ENCODE measurements around the gene DDX46. TPM values are rescaled to one million over a fixed set of nuclear protein-coding genes. Genes with fewer than 3 reads are reported as not detected.
"Not testable (repeated sequence)": the region's sequence is repeated elsewhere in the genome, so short reads cannot be mapped to it uniquely, and the experiment has no call there.

DDX46 gene
- total RNA-seq, 2 donors from 2014 or later: 78.7 to 79.4 TPM

GRCh38 chr5:134845852-134846640, 87.5 kb downstream of the DDX46 start, which contains the start of gene C5orf24:
Gene C5orf24 (plus strand): TSS chr5:134845968. CDS start chr5:134854901, 8,933 bp downstream.
- TF ChIP-seq CTCF (conservative IDR thresholded peaks at IDR 0.05): no peak
- H3K36me3 Mint-ChIP-seq (ENCODE audit: low read depth): peaks cover 21% of the 10 kb centered on the region
- peak within 1 kb of the TSS; percentile 88 for H3K4me3 Mint-ChIP-seq
- 0% methylated on average over 21 to 84 of the region's 84 CpGs for WGBS, 2 experiments (ENCODE audit: insufficient coverage in 1 of 2, insufficient read length in 1 of 2)
- Histone ChIP-seq H3K4me1 (ENCODE audit: control insufficient read depth, insufficient read depth, low read length) (no peaks in the 10 kb centered on the region), H3K4me3 (ENCODE audit: low read length) (peak within 1 kb of the TSS; percentile 84), H3K9me3 (ENCODE audit: control insufficient read depth, low read length) (peaks cover under 1% of the 10 kb centered on the region), H3K9ac (ENCODE audit: extremely low read depth, low read length, poor library complexity, severe bottlenecking) (peak within 1 kb of the TSS; percentile 90), H3K36me3 (ENCODE audit: control insufficient read depth, insufficient read depth, low read length) (peaks cover 30% of the 10 kb centered on the region), H3K27ac (ENCODE audit: low read depth, low read length) (peak within 1 kb of the TSS; percentile 95), H3K27me3 (ENCODE audit: control insufficient read depth, insufficient read depth, low read length, poor library complexity, severe bottlenecking) (no peaks in the 10 kb centered on the region)
- peak; percentile 91 for DNase-seq
- H3K4me1 Mint-ChIP-seq: peaks cover 9% of the 10 kb centered on the region
- peak within 1 kb of the TSS; percentile 93 for H3K27ac Mint-ChIP-seq
- H3K9me3 Mint-ChIP-seq: no peaks in the 10 kb centered on the region
- H3K27me3 Mint-ChIP-seq (ENCODE audit: insufficient read depth): no peaks in the 10 kb centered on the region

GRCh38 chr5:134846641-134846960, 88.0 kb downstream of the DDX46 start:
- H3K9me3 Mint-ChIP-seq: no peaks in the 10 kb centered on the region
- Histone ChIP-seq H3K4me1 (ENCODE audit: control insufficient read depth, insufficient read depth, low read length) (no peaks in the 10 kb centered on the region), H3K27ac (ENCODE audit: low read depth, low read length) (peak overlapping the region; percentile 95), H3K36me3 (ENCODE audit: control insufficient read depth, insufficient read depth, low read length) (peaks cover 31% of the 10 kb centered on the region), H3K4me3 (ENCODE audit: low read length) (peak overlapping the region; percentile 84), H3K27me3 (ENCODE audit: control insufficient read depth, insufficient read depth, low read length, poor library complexity, severe bottlenecking) (no peaks in the 10 kb centered on the region), H3K9me3 (ENCODE audit: control insufficient read depth, low read length) (no peaks in the 10 kb centered on the region), H3K9ac (ENCODE audit: extremely low read depth, low read length, poor library complexity, severe bottlenecking) (peak overlapping the region; percentile 90)
- H3K27ac Mint-ChIP-seq: peak overlapping the region; percentile 81
- H3K27me3 Mint-ChIP-seq (ENCODE audit: insufficient read depth): no peaks in the 10 kb centered on the region
- no peak for TF ChIP-seq CTCF (conservative IDR thresholded peaks at IDR 0.05)
- no peak for DNase-seq
- peaks cover 9% of the 10 kb centered on the region for H3K4me1 Mint-ChIP-seq
- H3K4me3 Mint-ChIP-seq: peak overlapping the region; percentile 88
- peaks cover 25% of the 10 kb centered on the region for H3K36me3 Mint-ChIP-seq (ENCODE audit: low read depth)
- 3 to 7% methylated on average over 6 to 11 of the region's 11 CpGs for WGBS, 2 experiments (ENCODE audit: insufficient coverage in 1 of 2, insufficient read length in 1 of 2)

DNA sequence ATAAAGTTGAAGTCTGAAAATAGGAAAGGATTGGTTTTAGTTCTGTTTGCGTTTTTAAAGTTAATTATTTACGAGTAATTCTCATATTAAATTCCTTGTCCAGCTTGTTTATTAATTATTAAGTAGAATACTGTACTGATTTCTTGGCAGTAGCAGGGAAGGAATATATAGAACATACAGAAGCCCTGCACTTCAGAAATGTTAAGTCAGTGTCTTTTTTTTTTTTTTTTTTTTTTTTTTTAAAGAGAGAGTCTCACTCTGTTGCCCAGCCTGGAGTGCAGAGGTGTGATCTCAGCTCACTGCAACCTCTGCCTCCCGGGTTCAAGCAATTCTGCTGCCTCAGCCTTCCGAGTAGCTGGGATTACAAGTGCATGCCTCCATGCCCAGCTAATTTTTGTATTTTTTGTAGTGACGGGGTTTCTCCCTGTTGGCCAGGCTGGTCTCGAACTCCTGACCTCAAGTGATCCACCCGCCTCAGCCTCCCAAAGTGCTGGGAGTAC, 90.9 kb downstream of the DDX46 start:
- H3K27me3 ChIP-seq (ENCODE audit: control insufficient read depth, insufficient read depth, low read length, poor library complexity, severe bottlenecking); H3K9me3 ChIP-seq (ENCODE audit: control insufficient read depth, low read length); H3K4me1 ChIP-seq (ENCODE audit: control insufficient read depth, insufficient read depth, low read length); H3K9ac ChIP-seq (ENCODE audit: extremely low read depth, low read length, poor library complexity, severe bottlenecking); H3K27ac Mint-ChIP-seq; H3K4me3 Mint-ChIP-seq; H3K9me3 Mint-ChIP-seq; H3K27ac ChIP-seq (ENCODE audit: low read depth, low read length); H3K4me3 ChIP-seq (ENCODE audit: low read length); H3K27me3 Mint-ChIP-seq (ENCODE audit: insufficient read depth); H3K4me1 Mint-ChIP-seq; DNase-seq: not testable (repeated sequence)
- H3K36me3 Mint-ChIP-seq (ENCODE audit: low read depth): peaks cover 39% of the 10 kb centered on the region
- WGBS, 2 experiments (ENCODE audit: insufficient coverage in 1 of 2, insufficient read length in 1 of 2): 97 to 100% methylated on average over 4 to 7 of the region's 7 CpGs
- H3K36me3 ChIP-seq (ENCODE audit: control insufficient read depth, insufficient read depth, low read length): peaks cover 48% of the 10 kb centered on the region

Measured in endodermal cell (in vitro differentiated cells).